NCI-H1436 treated with DMSO at 0.1 percent for 48 hours (cell line): ENCODE data around the gene LUC7L.
"Not testable (repeated sequence)": the region's sequence is repeated elsewhere in the genome, so short reads cannot be mapped to it uniquely, and the experiment has no call there.

Source experiments
- DNase-seq: peaks from one replicate; lab custom pipeline; 2025; lab: John Stamatoyannopoulos, UW

The LUC7L gene

GRCh38 chr16:229731-230281, 557 bp upstream of the LUC7L start:
- no peak for DNase-seq

GRCh38 chr16:228151-228851, 948 bp downstream of the LUC7L start:
- DNase-seq = no peak

- DNase-seq = no peak
Observed at GRCh38 chr16:220021-220420, 9.2 kb downstream of the LUC7L start.

GRCh38 chr16:212999-213398, 16.2 kb downstream of the LUC7L start:
- no peak for DNase-seq

GRCh38 chr16:211631-212180, 17.5 kb downstream of the LUC7L start:
- DNase-seq = not testable (repeated sequence)

- not testable (repeated sequence) for DNase-seq
Observed at GRCh38 chr16:209359-209758, 19.9 kb downstream of the LUC7L start.

GRCh38 chr16:204046-204445, 25.2 kb downstream of the LUC7L start:
- not testable (repeated sequence) for DNase-seq

GRCh38 chr16:203246-203645, 26.0 kb downstream of the LUC7L start:
- no peak for DNase-seq

GRCh38 chr16:200388-200787, 28.9 kb downstream of the LUC7L start:
- DNase-seq = no peak

GRCh38 chr16:194516-194915, 34.7 kb downstream of the LUC7L start:
- DNase-seq = no peak

- no peak for DNase-seq
Observed at GRCh38 chr16:193441-193840, 35.8 kb downstream of the LUC7L start.

GRCh38 chr16:192686-193085, 36.6 kb downstream of the LUC7L start:
- DNase-seq = no peak

GRCh38 chr16:191831-192230, 37.4 kb downstream of the LUC7L start:
- DNase-seq = no peak

- no peak for DNase-seq
Observed at GRCh38 chr16:189604-190186, 39.6 kb downstream of the LUC7L start.

- DNase-seq = no peak
Observed at GRCh38 chr16:188674-189073, 40.6 kb downstream of the LUC7L start.

- no peak for DNase-seq
Observed at GRCh38 chr16:187330-187729, 41.9 kb downstream of the LUC7L start.

GRCh38 chr16:185691-186090, 43.6 kb downstream of the LUC7L start:
- DNase-seq = no peak

- DNase-seq = no peak
Observed at GRCh38 chr16:185213-185612, 44.0 kb downstream of the LUC7L start.

- no peak for DNase-seq
Observed at GRCh38 chr16:183005-183404, 46.2 kb downstream of the LUC7L start.

- DNase-seq = no peak
Observed at GRCh38 chr16:181565-182021, 47.7 kb downstream of the LUC7L start.

GRCh38 chr16:180681-181564, 48.3 kb downstream of the LUC7L start:
- peak; percentile 61 for DNase-seq

- DNase-seq = no peak
Observed at GRCh38 chr16:180101-180675, 49.1 kb downstream of the LUC7L start, which contains the start of gene HBQ1. Gene HBQ1, plus strand, starts transcription at chr16:180459. Its CDS starts 28 bp downstream, at chr16:180487.
